Liver (tissue), 3 donors: Measurements from ENCODE around the gene SCLT1.

Experiments used
- EGR1 ChIP-seq, 2 donors: IDR thresholded peaks; 2 replicates each; pipeline ENCODE4 v1.6.1; 2016 to 2018; ENCODE audit warnings: antibody characterized with exemption in 2 of 2, low read depth in 2 of 2
- FOXA1 ChIP-seq: IDR thresholded peaks from 2 replicates; pipeline ENCODE4 v1.6.1; 2016; ENCODE audit warnings: antibody characterized with exemption
- GABPA ChIP-seq, 2 donors: IDR thresholded peaks in 1 of 2; conservative IDR thresholded peaks in 1 of 2; 2 replicates each; pipeline ENCODE4 v1.6.1; 2016; ENCODE audit warnings: antibody characterized with exemption in 2 of 2, mild to moderate bottlenecking in 1 of 2, moderate library complexity in 1 of 2
- HNF4A ChIP-seq, 2 donors: conservative IDR thresholded peaks; 2 replicates each; pipeline ENCODE4 v1.6.1; 2016; ENCODE audit warnings: antibody characterized with exemption in 2 of 2, mild to moderate bottlenecking in 2 of 2
- NR2F2 ChIP-seq: IDR thresholded peaks from 2 replicates; pipeline ENCODE4 v1.6.1; 2016; ENCODE audit warnings: antibody characterized with exemption
- RAD21 ChIP-seq, 2 donors: IDR thresholded peaks; 2 replicates each; pipeline ENCODE4 v1.6.1; 2016; ENCODE audit warnings: antibody characterized with exemption in 2 of 2, mild to moderate bottlenecking in 2 of 2
- SP1 ChIP-seq: IDR thresholded peaks from 2 replicates; pipeline ENCODE4 v1.6.1; 2018; ENCODE audit warnings: antibody characterized with exemption, mild to moderate bottlenecking
- TAF1 ChIP-seq: conservative IDR thresholded peaks from 2 replicates; pipeline ENCODE4 v1.6.1; 2016; ENCODE audit warnings: antibody characterized with exemption, mild to moderate bottlenecking
- TF ChIP-seq, protein P1 (sequence below): fragments of 150-350 bp; IDR thresholded peaks from 2 replicates; pipeline ENCODE4 v1.5.1; 2017; ENCODE audit warnings: improper control_type of control experiment, low read depth, low read length; ENCODE audit not compliant: missing input control
- TF ChIP-seq, protein P2 (sequence below): IDR thresholded peaks from 2 replicates; pipeline ENCODE4 v1.6.1; 2016; ENCODE audit warnings: antibody characterized with exemption
- TF ChIP-seq, protein P3 (sequence below): IDR thresholded peaks from 2 replicates; pipeline ENCODE4 v1.6.1; 2016; ENCODE audit warnings: antibody characterized with exemption
- TF ChIP-seq, protein P4 (sequence below): IDR thresholded peaks from 2 replicates; pipeline ENCODE4 v1.6.1; 2016; ENCODE audit warnings: antibody characterized with exemption
- TF ChIP-seq, protein P5 (sequence below): IDR thresholded peaks from 2 replicates; pipeline ENCODE4 v1.6.1; 2016; ENCODE audit warnings: antibody characterized with exemption, mild to moderate bottlenecking
- donor health status: healthy.
- donor health status: healthy.

DNA sequence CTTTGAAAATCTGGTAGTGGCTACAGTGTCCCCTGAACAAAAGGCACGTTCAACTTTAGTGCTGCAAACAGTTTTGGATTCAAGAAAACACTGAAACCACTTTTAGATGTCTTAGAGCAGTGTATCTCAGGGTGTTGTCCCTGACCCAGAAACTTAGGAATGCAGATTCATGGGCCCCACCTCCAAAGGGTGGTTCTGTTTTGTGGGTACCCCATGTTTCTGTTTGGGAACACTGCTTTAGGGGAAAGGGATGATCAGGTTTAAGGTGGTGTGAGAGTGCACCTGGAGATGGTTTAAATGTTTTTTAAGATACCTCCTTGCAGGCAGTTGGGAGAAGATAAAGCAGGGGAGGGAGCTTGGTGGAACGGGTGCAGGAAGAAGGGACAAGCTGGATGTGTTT lies 228.2 kb downstream of the SCLT1 start:
- TF ChIP-seq SP1 (no peak), TAF1 (no peak), EGR1 (IDR thresholded peaks at IDR 0.05; ENCODE audit: low read depth in 2 of 2) (no peak), HNF4A (conservative IDR thresholded peaks at IDR 0.05) (no peak), NR2F2 (no peak), GABPA (IDR thresholded peaks at IDR 0.05 in 1 of 2, conservative IDR thresholded peaks at IDR 0.05 in 1 of 2) (no peak), RAD21 (IDR thresholded peaks at IDR 0.05) (no peak), FOXA1 (no peak)
- TF ChIP-seq, protein P1, sequence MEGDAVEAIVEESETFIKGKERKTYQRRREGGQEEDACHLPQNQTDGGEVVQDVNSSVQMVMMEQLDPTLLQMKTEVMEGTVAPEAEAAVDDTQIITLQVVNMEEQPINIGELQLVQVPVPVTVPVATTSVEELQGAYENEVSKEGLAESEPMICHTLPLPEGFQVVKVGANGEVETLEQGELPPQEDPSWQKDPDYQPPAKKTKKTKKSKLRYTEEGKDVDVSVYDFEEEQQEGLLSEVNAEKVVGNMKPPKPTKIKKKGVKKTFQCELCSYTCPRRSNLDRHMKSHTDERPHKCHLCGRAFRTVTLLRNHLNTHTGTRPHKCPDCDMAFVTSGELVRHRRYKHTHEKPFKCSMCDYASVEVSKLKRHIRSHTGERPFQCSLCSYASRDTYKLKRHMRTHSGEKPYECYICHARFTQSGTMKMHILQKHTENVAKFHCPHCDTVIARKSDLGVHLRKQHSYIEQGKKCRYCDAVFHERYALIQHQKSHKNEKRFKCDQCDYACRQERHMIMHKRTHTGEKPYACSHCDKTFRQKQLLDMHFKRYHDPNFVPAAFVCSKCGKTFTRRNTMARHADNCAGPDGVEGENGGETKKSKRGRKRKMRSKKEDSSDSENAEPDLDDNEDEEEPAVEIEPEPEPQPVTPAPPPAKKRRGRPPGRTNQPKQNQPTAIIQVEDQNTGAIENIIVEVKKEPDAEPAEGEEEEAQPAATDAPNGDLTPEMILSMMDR = no peak
- TF ChIP-seq, protein P2, sequence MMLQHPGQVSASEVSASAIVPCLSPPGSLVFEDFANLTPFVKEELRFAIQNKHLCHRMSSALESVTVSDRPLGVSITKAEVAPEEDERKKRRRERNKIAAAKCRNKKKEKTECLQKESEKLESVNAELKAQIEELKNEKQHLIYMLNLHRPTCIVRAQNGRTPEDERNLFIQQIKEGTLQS = no peak
- TF ChIP-seq, protein P3, sequence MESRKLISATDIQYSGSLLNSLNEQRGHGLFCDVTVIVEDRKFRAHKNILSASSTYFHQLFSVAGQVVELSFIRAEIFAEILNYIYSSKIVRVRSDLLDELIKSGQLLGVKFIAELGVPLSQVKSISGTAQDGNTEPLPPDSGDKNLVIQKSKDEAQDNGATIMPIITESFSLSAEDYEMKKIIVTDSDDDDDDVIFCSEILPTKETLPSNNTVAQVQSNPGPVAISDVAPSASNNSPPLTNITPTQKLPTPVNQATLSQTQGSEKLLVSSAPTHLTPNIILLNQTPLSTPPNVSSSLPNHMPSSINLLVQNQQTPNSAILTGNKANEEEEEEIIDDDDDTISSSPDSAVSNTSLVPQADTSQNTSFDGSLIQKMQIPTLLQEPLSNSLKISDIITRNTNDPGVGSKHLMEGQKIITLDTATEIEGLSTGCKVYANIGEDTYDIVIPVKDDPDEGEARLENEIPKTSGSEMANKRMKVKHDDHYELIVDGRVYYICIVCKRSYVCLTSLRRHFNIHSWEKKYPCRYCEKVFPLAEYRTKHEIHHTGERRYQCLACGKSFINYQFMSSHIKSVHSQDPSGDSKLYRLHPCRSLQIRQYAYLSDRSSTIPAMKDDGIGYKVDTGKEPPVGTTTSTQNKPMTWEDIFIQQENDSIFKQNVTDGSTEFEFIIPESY = no peak
- TF ChIP-seq, protein P4, sequence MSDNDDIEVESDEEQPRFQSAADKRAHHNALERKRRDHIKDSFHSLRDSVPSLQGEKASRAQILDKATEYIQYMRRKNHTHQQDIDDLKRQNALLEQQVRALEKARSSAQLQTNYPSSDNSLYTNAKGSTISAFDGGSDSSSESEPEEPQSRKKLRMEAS = no peak
- TF ChIP-seq, protein P5, sequence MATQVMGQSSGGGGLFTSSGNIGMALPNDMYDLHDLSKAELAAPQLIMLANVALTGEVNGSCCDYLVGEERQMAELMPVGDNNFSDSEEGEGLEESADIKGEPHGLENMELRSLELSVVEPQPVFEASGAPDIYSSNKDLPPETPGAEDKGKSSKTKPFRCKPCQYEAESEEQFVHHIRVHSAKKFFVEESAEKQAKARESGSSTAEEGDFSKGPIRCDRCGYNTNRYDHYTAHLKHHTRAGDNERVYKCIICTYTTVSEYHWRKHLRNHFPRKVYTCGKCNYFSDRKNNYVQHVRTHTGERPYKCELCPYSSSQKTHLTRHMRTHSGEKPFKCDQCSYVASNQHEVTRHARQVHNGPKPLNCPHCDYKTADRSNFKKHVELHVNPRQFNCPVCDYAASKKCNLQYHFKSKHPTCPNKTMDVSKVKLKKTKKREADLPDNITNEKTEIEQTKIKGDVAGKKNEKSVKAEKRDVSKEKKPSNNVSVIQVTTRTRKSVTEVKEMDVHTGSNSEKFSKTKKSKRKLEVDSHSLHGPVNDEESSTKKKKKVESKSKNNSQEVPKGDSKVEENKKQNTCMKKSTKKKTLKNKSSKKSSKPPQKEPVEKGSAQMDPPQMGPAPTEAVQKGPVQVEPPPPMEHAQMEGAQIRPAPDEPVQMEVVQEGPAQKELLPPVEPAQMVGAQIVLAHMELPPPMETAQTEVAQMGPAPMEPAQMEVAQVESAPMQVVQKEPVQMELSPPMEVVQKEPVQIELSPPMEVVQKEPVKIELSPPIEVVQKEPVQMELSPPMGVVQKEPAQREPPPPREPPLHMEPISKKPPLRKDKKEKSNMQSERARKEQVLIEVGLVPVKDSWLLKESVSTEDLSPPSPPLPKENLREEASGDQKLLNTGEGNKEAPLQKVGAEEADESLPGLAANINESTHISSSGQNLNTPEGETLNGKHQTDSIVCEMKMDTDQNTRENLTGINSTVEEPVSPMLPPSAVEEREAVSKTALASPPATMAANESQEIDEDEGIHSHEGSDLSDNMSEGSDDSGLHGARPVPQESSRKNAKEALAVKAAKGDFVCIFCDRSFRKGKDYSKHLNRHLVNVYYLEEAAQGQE = no peak
